Measurements from ENCODE around the gene OSBPL8. TPM values are rescaled to one million over a fixed set of nuclear protein-coding genes. Genes with fewer than 3 reads are reported as not detected.

Gene OSBPL8
- total RNA-seq, 4 donors from 2014 or later, result 39.0 to 69.3 (median 49.0) TPM

DNA sequence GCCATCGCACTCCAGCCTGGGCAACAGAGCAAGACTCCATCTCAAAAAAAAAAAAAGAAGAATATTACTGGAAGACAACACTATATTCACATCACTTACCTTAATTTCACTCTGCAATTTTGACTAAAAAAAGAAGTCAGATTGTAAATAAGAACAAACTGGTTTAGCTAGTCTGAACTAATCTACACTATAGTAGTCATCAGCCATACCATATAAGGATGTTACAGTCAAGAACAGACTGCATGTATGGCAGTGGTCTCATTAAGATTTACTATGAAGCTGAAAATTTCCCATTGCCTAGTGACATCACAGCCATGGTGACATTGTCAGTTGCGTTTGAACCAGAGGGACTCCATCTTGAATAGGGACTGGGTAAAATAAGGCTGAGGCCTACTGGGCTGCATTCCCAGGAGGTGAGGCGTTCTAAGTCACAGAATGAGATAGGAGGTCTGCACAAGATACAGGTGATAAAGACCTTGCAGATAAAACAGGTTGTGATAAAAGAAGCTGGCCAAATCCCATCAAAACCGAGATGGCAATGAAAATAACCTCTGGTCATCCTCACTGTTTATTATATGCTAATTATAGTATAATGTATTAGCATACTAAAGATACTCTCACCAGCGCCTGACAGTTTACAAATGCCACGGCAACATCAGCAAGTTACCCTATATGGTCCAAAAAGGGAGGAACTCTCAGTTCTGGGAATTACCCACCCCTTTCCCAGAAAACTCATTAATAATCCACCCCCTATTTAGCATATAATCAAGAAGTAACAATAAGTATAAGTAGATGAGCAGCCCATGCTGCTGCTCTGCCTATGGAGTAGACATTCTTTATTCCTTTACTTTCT lies 51.2 kb downstream of the OSBPL8 start:
- no peak for DNase-seq

DNA sequence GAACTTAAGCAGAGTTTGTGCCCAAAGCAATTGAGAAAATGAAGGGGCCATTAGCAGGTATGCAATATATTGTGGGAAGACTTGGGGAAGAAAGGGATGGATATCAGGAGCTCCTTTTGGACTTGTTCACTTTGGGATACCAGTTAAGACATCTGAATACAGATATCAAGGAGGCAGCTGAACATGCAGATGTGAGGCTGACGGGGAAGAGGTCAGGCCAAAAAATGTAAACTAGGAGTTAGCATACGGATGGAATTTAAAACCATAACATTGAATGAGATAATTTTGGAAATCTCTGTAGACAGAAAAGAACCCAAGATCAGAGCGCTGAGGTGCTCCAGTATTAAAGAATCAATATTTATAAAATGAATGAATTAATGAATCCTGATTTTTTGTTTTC lies 53.4 kb downstream of the OSBPL8 start:
- TF ChIP-seq, protein P1, sequence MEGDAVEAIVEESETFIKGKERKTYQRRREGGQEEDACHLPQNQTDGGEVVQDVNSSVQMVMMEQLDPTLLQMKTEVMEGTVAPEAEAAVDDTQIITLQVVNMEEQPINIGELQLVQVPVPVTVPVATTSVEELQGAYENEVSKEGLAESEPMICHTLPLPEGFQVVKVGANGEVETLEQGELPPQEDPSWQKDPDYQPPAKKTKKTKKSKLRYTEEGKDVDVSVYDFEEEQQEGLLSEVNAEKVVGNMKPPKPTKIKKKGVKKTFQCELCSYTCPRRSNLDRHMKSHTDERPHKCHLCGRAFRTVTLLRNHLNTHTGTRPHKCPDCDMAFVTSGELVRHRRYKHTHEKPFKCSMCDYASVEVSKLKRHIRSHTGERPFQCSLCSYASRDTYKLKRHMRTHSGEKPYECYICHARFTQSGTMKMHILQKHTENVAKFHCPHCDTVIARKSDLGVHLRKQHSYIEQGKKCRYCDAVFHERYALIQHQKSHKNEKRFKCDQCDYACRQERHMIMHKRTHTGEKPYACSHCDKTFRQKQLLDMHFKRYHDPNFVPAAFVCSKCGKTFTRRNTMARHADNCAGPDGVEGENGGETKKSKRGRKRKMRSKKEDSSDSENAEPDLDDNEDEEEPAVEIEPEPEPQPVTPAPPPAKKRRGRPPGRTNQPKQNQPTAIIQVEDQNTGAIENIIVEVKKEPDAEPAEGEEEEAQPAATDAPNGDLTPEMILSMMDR (IDR thresholded peaks at IDR 0.05), result no peak

More for the DNA sequence above, 51.2 kb downstream of the OSBPL8 start:
- H3K4me1 ChIP-seq, result peaks cover 0 to 5% (median 0%) of the 10 kb centered on the region in 4 donors
- no peak overlapping the region for H3K27ac ChIP-seq
- TF ChIP-seq, protein P1 (IDR thresholded peaks at IDR 0.05), result no peak
- no peak for TF ChIP-seq POLR2A (IDR thresholded peaks at IDR 0.05)
- no peaks in the 10 kb centered on the region for H3K27me3 ChIP-seq
- no peaks in the 10 kb centered on the region for H3K36me3 ChIP-seq
- H3K9me3 ChIP-seq, result no peaks in the 10 kb centered on the region
- H3K4me3 ChIP-seq, result no peak overlapping the region

DNA sequence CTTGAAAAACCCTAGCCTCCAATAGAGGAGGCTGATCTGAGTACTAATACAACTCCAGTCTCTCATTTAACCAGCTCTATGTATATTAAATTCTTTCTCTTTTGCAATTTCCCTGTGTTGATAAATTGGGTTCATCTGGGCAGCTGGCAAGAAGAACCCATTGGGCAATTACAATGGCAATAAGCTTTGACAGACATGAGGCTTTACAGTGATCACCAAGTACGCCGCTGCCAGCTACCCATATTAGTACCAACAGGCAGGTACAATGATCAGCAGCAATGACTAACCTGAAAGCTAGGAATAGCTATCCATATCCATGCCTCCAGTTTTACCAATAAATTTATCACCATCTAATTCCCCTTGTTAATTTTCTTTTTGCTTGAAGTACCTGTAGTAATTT lies 54.5 kb downstream of the OSBPL8 start:
- Histone ChIP-seq H3K36me3 (no peaks in the 10 kb centered on the region), H3K4me3 (no peak overlapping the region), H3K27me3 (no peaks in the 10 kb centered on the region), H3K27ac (no peak overlapping the region), H3K9me3 (no peaks in the 10 kb centered on the region), H3K4me1 (peaks cover 0 to 5% (median 0%) of the 10 kb centered on the region in 4 donors)
- TF ChIP-seq, protein P1 (IDR thresholded peaks at IDR 0.05), result no peak
- no peak for TF ChIP-seq POLR2A (IDR thresholded peaks at IDR 0.05)
- peak in 1 of 3 donors; percentile 56 for DNase-seq

More for the DNA sequence above, 53.4 kb downstream of the OSBPL8 start:
- Histone ChIP-seq H3K36me3 (no peaks in the 10 kb centered on the region), H3K4me1 (peaks cover 0 to 5% (median 0%) of the 10 kb centered on the region in 4 donors), H3K9me3 (no peaks in the 10 kb centered on the region), H3K4me3 (no peak overlapping the region), H3K27ac (no peak overlapping the region), H3K27me3 (no peaks in the 10 kb centered on the region)
- no peak for DNase-seq

DNA sequence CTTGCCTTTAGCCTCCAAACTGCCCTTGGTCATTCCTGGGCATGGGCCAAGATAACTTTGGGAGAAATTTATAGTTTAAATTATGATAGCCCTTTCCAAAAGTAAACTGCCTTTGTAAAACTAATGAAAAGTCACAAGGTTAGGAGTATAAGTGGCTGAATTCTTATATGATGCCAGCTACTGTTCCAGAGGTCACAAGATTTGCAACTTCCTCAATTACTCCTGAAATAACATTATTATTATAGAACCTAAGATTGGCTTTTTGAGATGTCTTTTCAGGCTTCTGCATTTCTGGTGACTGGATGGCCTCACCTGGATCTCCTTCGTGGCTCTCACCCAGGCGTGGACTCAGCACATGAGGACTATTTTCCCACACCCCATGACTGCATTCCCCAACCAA lies 55.0 kb downstream of the OSBPL8 start:
- no peak overlapping the region for H3K4me3 ChIP-seq
- no peaks in the 10 kb centered on the region for H3K9me3 ChIP-seq
- H3K36me3 ChIP-seq, result no peaks in the 10 kb centered on the region
- no peak overlapping the region for H3K27ac ChIP-seq
- peaks cover 0 to 5% (median 0%) of the 10 kb centered on the region in 4 donors for H3K4me1 ChIP-seq
- no peak for DNase-seq
- TF ChIP-seq, protein P1 (IDR thresholded peaks at IDR 0.05), result no peak
- no peak for TF ChIP-seq POLR2A (IDR thresholded peaks at IDR 0.05)
- H3K27me3 ChIP-seq, result no peaks in the 10 kb centered on the region

DNA sequence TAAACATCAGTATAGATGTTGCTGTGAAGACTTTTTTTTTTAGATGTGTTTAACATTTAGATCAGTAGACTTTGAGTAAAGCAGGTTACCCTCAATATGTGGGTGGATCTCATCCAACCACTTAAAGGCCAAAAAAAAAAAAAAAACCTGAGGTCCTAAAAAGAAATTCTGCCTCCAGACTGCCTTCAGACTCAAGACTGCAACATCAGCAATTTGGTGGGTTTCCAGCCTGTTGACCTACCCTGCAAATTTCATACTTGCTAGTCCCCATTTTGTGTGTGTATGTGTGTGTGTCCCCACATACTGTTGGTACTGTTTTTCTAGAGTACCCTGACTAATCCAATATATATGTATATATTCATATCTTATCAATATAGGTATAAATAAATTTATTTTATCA lies 55.6 kb downstream of the OSBPL8 start:
- Histone ChIP-seq H3K4me3 (no peak overlapping the region), H3K27ac (no peak overlapping the region), H3K36me3 (no peaks in the 10 kb centered on the region), H3K4me1 (peaks cover 0 to 5% (median 0%) of the 10 kb centered on the region in 4 donors), H3K9me3 (no peaks in the 10 kb centered on the region), H3K27me3 (no peaks in the 10 kb centered on the region)
- TF ChIP-seq, protein P1 (IDR thresholded peaks at IDR 0.05), result no peak
- TF ChIP-seq POLR2A (IDR thresholded peaks at IDR 0.05), result no peak
- no peak for DNase-seq

Measured in Peyer's patch (tissue), 4 donors.